ENCODE measurements around the gene IL1RL1.
"Not testable (repeated sequence)": the region's sequence is repeated elsewhere in the genome, so short reads cannot be mapped to it uniquely, and the experiment has no call there.

The IL1RL1 gene

DNA sequence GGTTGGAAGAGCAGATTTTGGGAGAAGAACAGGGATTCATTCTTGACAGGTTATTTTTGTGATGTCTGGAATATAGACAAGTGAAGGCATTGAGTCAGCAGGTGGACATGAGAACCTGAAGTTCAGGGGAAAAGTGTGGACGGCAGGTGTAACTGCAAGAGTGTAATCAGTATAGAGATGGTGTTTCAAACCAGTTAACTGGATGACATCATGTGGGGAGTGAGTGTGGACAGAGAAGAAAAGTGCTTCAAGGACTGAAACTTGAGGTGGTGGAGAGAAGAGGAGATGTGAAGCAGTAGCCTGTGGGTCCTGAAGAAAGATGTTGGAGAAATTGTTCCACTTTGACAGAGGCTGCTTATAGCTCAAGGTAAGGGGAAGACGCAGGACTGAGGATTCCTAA, 7.1 kb downstream of the IL1RL1 start:
- Histone ChIP-seq H2BK15ac (ENCODE audit: low read length) (no peak overlapping the region), H3K27ac (replicated peaks; ENCODE audit: low read length) (no peak overlapping the region), H3K27me3 (ENCODE audit: control insufficient read depth in 3 of 3, insufficient read depth in 3 of 3, low read depth in 1 of 3, low read length in 3 of 3) (peaks cover 0 to 1% (median 0%) of the 10 kb centered on the region in 3 experiments), H2BK5ac (ENCODE audit: low read length) (no peak overlapping the region), H3K9me3 (replicated peaks in 1 of 2; ENCODE audit: control insufficient read depth in 2 of 2, insufficient read depth in 1 of 2, low read depth in 1 of 2, low read length in 2 of 2) (peaks cover 0 to 4% of the 10 kb centered on the region in 2 donors), H4K8ac (ENCODE audit: low read depth, low read length) (no peak overlapping the region), H3K9ac (ENCODE audit: low read depth, low read length, poor library complexity) (no peak overlapping the region), H3K36me3 (replicated peaks in 1 of 2; ENCODE audit: control insufficient read depth in 2 of 2, insufficient read depth in 2 of 2, low read length in 2 of 2) (no peaks in the 10 kb centered on the region), H2BK120ac (ENCODE audit: low read depth, low read length) (no peak overlapping the region), H3K4ac (ENCODE audit: low read length) (no peak overlapping the region), H3K4me3 (ENCODE audit: low read length in 2 of 2) (no peak overlapping the region), H3K23ac (ENCODE audit: low read depth, low read length, poor library complexity) (no peak overlapping the region), H2BK12ac (ENCODE audit: low read length) (no peak overlapping the region), H4K91ac (ENCODE audit: low read depth, low read length, poor library complexity) (no peak overlapping the region), H2AK5ac (ENCODE audit: low read depth, low read length) (no peak overlapping the region), H3K4me1 (ENCODE audit: control insufficient read depth in 2 of 2, insufficient read depth in 1 of 2, low read depth in 1 of 2, low read length in 2 of 2) (peaks cover 0 to 3% of the 10 kb centered on the region in 2 donors), H3K14ac (ENCODE audit: low read length) (no peak overlapping the region), H2AFZ (ENCODE audit: low read length) (no peak overlapping the region), H3K79me1 (ENCODE audit: low read depth, low read length) (no peaks in the 10 kb centered on the region), H3K18ac (ENCODE audit: low read length) (no peak overlapping the region), H3K4me2 (ENCODE audit: insufficient read depth, low read length, poor library complexity, severe bottlenecking) (no peak overlapping the region)
- DNase-seq (ENCODE audit: low spot score) = no peak
- WGBS, 2 donors (ENCODE audit: extremely low coverage in 2 of 2, insufficient read length in 2 of 2, insufficient replicate concordance in 1 of 2) = no CpG with 5 or more reads among the region's 2 CpGs

DNA sequence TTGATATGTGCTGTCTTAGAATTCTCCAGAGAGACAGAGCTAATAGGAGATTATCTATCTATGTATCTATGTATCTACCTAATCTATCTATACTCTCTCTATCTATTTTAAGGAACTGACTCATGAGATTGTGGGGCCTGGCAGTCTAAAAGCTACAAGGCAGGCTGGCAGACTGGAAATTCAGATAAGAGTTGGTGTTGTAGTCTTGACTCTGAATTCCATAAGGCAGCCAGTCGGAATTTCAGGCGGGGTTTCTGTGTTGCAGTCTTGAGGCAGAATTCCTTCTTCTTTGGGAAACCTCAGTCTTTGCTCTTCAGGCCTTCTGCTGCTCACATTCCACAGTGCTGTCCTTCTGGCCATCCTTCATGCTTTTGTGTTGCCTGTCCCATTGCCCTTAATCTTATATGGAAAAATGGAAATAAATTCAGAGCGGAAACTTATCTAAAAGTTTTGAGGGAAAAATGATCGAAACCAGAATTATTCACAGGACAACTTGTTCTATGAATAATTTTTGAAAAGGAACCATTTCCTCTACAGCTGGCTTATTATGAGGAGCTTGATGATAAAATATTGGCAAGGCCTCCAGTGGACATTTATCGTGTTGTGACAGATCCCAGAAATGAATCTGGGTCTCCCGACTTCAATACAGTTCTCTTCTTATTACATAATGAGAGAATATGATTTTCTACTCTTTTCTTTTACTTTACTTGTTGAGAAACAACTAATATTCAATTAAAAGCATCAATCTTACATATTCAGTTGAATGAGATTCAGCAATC, 10.8 kb downstream of the IL1RL1 start:
- no peak for DNase-seq (ENCODE audit: low spot score)
- no peak overlapping the region for H2BK5ac ChIP-seq (ENCODE audit: low read length)
- no peak overlapping the region for H3K9ac ChIP-seq (ENCODE audit: low read depth, low read length, poor library complexity)
- no peak overlapping the region for H4K91ac ChIP-seq (ENCODE audit: low read depth, low read length, poor library complexity)
- no peak overlapping the region for H3K4ac ChIP-seq (ENCODE audit: low read length)
- peaks cover 0 to 1% of the 10 kb centered on the region in 2 donors for H3K9me3 ChIP-seq (replicated peaks in 1 of 2; ENCODE audit: control insufficient read depth in 2 of 2, insufficient read depth in 1 of 2, low read depth in 1 of 2, low read length in 2 of 2)
- no peak overlapping the region for H3K4me3 ChIP-seq (ENCODE audit: low read length in 2 of 2)
- H3K14ac ChIP-seq (ENCODE audit: low read length) = no peak overlapping the region
- no peak overlapping the region for H3K23ac ChIP-seq (ENCODE audit: low read depth, low read length, poor library complexity)
- H3K4me1 ChIP-seq (ENCODE audit: control insufficient read depth in 2 of 2, insufficient read depth in 1 of 2, low read depth in 1 of 2, low read length in 2 of 2) = peaks cover 0 to 3% of the 10 kb centered on the region in 2 donors
- no peak overlapping the region for H2BK120ac ChIP-seq (ENCODE audit: low read depth, low read length)
- H2AFZ ChIP-seq (ENCODE audit: low read length) = no peak overlapping the region
- no peak overlapping the region for H4K8ac ChIP-seq (ENCODE audit: low read depth, low read length)
- no peak overlapping the region for H2BK12ac ChIP-seq (ENCODE audit: low read length)
- no CpG with 5 or more reads among the region's 6 CpGs for WGBS, 2 donors (ENCODE audit: extremely low coverage in 2 of 2, insufficient read length in 2 of 2, insufficient replicate concordance in 1 of 2)
- H3K27ac ChIP-seq (replicated peaks; ENCODE audit: low read length) = no peak overlapping the region
- no peaks in the 10 kb centered on the region for H3K36me3 ChIP-seq (replicated peaks in 1 of 2; ENCODE audit: control insufficient read depth in 2 of 2, insufficient read depth in 2 of 2, low read length in 2 of 2)
- H3K27me3 ChIP-seq (ENCODE audit: control insufficient read depth in 3 of 3, insufficient read depth in 3 of 3, low read depth in 1 of 3, low read length in 3 of 3) = peaks cover 0 to 2% (median 0%) of the 10 kb centered on the region in 3 experiments
- no peak overlapping the region for H2BK15ac ChIP-seq (ENCODE audit: low read length)
- no peak overlapping the region for H3K18ac ChIP-seq (ENCODE audit: low read length)
- no peaks in the 10 kb centered on the region for H3K79me1 ChIP-seq (ENCODE audit: low read depth, low read length)
- no peak overlapping the region for H3K4me2 ChIP-seq (ENCODE audit: insufficient read depth, low read length, poor library complexity, severe bottlenecking)
- no peak overlapping the region for H2AK5ac ChIP-seq (ENCODE audit: low read depth, low read length)

DNA sequence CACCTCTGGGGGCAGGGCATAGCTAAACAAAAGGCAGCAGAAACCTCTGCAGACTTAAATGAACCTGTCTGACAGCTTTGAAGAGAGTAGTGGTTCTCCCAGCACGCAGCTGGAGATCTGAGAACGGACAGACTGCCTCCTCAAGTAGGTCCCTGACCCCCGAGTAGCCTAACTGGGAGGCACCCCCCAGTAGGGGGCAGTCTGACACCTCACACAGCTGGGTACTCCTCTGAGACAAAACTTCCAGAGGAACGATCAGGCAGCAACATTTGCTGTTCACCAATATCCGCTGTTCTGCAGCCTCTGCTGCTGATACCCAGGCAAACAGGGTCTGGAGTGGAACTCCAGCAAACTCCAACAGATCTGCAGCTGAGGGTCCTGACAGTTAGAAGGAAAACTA, 13.6 kb downstream of the IL1RL1 start:
- not testable (repeated sequence) for H2BK15ac ChIP-seq (ENCODE audit: low read length); H3K4me3 ChIP-seq (ENCODE audit: low read length in 2 of 2); H3K79me1 ChIP-seq (ENCODE audit: low read depth, low read length); H2BK12ac ChIP-seq (ENCODE audit: low read length); H2BK5ac ChIP-seq (ENCODE audit: low read length); H2AFZ ChIP-seq (ENCODE audit: low read length); H4K8ac ChIP-seq (ENCODE audit: low read depth, low read length); H3K23ac ChIP-seq (ENCODE audit: low read depth, low read length, poor library complexity); H3K4me1 ChIP-seq (ENCODE audit: control insufficient read depth in 2 of 2, insufficient read depth in 1 of 2, low read depth in 1 of 2, low read length in 2 of 2); H3K18ac ChIP-seq (ENCODE audit: low read length); H3K4me2 ChIP-seq (ENCODE audit: insufficient read depth, low read length, poor library complexity, severe bottlenecking); H3K27ac ChIP-seq (replicated peaks; ENCODE audit: low read length); H3K9ac ChIP-seq (ENCODE audit: low read depth, low read length, poor library complexity); H3K4ac ChIP-seq (ENCODE audit: low read length); H3K27me3 ChIP-seq (ENCODE audit: control insufficient read depth in 3 of 3, insufficient read depth in 3 of 3, low read depth in 1 of 3, low read length in 3 of 3); H3K14ac ChIP-seq (ENCODE audit: low read length); H2AK5ac ChIP-seq (ENCODE audit: low read depth, low read length); H3K36me3 ChIP-seq (replicated peaks in 1 of 2; ENCODE audit: control insufficient read depth in 2 of 2, insufficient read depth in 2 of 2, low read length in 2 of 2); H2BK120ac ChIP-seq (ENCODE audit: low read depth, low read length); H3K9me3 ChIP-seq (replicated peaks in 1 of 2; ENCODE audit: control insufficient read depth in 2 of 2, insufficient read depth in 1 of 2, low read depth in 1 of 2, low read length in 2 of 2); DNase-seq (ENCODE audit: low spot score); H4K91ac ChIP-seq (ENCODE audit: low read depth, low read length, poor library complexity)
- no CpG with 5 or more reads among the region's 5 CpGs for WGBS, 2 donors (ENCODE audit: extremely low coverage in 2 of 2, insufficient read length in 2 of 2, insufficient replicate concordance in 1 of 2)

DNA sequence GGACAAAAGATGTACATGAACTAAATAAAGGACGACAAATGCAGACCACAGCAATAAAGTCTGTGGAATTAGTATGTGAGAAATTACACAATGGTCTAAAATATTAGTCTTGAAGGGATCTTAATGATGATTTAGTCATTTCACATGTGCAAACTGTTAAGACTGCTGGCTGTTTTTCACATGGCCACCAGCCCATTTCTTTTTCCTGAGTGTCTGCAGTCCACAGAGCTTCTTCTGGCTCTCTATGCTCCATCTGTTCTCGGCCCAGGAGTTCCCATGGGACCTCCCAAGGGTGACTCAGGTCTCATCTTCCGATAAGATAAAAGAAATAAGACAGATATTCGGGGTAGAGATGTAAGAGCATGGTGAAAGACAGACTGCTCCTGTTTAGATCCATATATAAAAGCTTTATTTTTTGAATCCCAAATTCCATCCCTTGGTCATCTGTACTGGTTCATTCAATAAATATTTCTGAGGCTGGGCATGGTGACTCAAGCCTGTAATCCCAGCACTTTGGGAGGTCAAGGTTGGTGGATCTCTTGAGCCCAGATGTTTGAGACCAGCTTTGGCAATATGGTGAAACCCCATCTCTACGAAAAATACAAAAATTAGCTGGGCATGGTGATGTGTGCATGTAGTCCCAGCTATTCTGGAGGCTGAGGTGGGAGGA, 20.1 kb downstream of the IL1RL1 start:
- no CpG with 5 or more reads among the region's 5 CpGs for WGBS, 2 donors (ENCODE audit: extremely low coverage in 2 of 2, insufficient read length in 2 of 2, insufficient replicate concordance in 1 of 2)
- no peak overlapping the region for H2BK15ac ChIP-seq (ENCODE audit: low read length)
- no peaks in the 10 kb centered on the region for H3K9me3 ChIP-seq (replicated peaks in 1 of 2; ENCODE audit: control insufficient read depth in 2 of 2, insufficient read depth in 1 of 2, low read depth in 1 of 2, low read length in 2 of 2)
- no peaks in the 10 kb centered on the region for H3K27me3 ChIP-seq (ENCODE audit: control insufficient read depth in 3 of 3, insufficient read depth in 3 of 3, low read depth in 1 of 3, low read length in 3 of 3)
- H2AK5ac ChIP-seq (ENCODE audit: low read depth, low read length) = no peak overlapping the region
- H3K4ac ChIP-seq (ENCODE audit: low read length) = no peak overlapping the region
- H2AFZ ChIP-seq (ENCODE audit: low read length) = no peak overlapping the region
- no peak overlapping the region for H4K91ac ChIP-seq (ENCODE audit: low read depth, low read length, poor library complexity)
- no peak overlapping the region for H3K4me2 ChIP-seq (ENCODE audit: insufficient read depth, low read length, poor library complexity, severe bottlenecking)
- H2BK120ac ChIP-seq (ENCODE audit: low read depth, low read length) = no peak overlapping the region
- H3K18ac ChIP-seq (ENCODE audit: low read length) = no peak overlapping the region
- no peak overlapping the region for H3K23ac ChIP-seq (ENCODE audit: low read depth, low read length, poor library complexity)
- no peak overlapping the region for H4K8ac ChIP-seq (ENCODE audit: low read depth, low read length)
- DNase-seq (ENCODE audit: low spot score) = no peak
- H3K4me1 ChIP-seq (ENCODE audit: control insufficient read depth in 2 of 2, insufficient read depth in 1 of 2, low read depth in 1 of 2, low read length in 2 of 2) = no peaks in the 10 kb centered on the region
- H3K27ac ChIP-seq (replicated peaks; ENCODE audit: low read length) = no peak overlapping the region
- no peak overlapping the region for H2BK12ac ChIP-seq (ENCODE audit: low read length)
- no peaks in the 10 kb centered on the region for H3K36me3 ChIP-seq (replicated peaks in 1 of 2; ENCODE audit: control insufficient read depth in 2 of 2, insufficient read depth in 2 of 2, low read length in 2 of 2)
- no peak overlapping the region for H3K9ac ChIP-seq (ENCODE audit: low read depth, low read length, poor library complexity)
- no peak overlapping the region for H2BK5ac ChIP-seq (ENCODE audit: low read length)
- H3K4me3 ChIP-seq (ENCODE audit: low read length in 2 of 2) = no peak overlapping the region
- no peaks in the 10 kb centered on the region for H3K79me1 ChIP-seq (ENCODE audit: low read depth, low read length)
- H3K14ac ChIP-seq (ENCODE audit: low read length) = no peak overlapping the region

Data from neuronal stem cell (in vitro differentiated cells).